Hypothalamus (tissue), 51 donors: ENCODE data around the gene ZFP69.
"Not testable (repeated sequence)": the region's sequence is repeated elsewhere in the genome, so short reads cannot be mapped to it uniquely, and the experiment has no call there.

Source experiments
- DNase-seq, 51 donors: peaks; one replicate each; lab custom pipeline; 2025; lab: John Stamatoyannopoulos, UW

ZFP69 gene

DNA sequence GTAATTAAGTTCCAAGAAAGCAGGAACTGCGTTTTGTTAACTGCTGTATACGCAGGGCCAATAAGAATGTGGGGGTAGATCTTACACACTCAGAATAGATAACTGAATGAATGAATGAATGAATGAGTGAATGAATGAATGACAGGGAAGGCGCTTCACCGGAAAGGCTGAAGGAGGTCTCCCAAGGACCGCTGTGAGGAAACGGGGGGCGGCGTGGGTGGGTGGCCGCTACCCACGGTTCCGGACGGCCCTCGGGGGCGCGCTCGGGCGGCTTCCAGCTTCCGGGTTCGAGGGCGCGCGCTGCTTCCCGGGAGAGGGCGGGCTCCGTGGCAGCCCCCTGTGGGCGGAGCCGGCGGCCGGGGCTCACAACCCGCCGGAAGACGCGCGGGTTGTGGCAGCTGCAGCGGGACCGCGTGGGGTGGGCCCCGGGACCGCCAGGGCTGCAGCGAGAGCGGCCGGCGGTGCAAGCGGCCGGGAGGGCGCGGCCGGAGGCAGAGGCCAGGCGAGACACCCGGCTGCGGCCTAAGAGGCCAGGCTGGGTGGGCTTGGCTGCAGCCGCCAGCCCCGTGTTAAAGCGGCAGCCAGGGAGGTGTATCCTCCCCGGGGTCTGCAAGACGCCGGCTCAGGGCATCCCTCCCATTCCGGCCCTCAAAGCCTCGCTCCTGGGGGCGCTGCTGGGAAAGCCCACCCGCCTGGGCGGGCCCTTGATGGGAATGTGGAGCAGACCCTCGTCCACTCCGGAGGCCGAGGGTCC is at the start of gene ZFP69:
TSS of gene ZFP69 (plus strand) at position 367 of the 754 bp plus-strand sequence. CDS start 2,072 bp downstream, outside the sequence.
- peak in 45 of 51 donors; percentile 7 to 68 (median 36) for DNase-seq

DNA sequence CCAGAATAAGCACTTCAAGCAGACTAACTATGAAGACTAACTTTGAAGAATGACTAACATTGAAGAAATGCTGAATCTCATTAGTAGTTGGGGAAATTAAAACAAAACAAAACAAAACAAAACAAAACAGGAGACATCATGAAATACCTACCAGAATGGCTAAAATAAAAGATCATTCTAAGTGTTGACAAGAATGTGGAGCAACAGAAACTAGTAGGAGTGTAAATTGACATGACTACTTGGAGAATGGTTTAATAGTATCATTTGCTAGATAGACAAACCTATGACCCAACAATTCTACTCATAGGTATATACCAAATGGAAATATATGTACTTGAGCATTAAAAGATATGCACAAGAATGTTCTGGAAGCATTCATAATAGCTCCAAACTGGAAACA is 45.7 kb upstream of the ZFP69 start:
- DNase-seq: no peak

DNA sequence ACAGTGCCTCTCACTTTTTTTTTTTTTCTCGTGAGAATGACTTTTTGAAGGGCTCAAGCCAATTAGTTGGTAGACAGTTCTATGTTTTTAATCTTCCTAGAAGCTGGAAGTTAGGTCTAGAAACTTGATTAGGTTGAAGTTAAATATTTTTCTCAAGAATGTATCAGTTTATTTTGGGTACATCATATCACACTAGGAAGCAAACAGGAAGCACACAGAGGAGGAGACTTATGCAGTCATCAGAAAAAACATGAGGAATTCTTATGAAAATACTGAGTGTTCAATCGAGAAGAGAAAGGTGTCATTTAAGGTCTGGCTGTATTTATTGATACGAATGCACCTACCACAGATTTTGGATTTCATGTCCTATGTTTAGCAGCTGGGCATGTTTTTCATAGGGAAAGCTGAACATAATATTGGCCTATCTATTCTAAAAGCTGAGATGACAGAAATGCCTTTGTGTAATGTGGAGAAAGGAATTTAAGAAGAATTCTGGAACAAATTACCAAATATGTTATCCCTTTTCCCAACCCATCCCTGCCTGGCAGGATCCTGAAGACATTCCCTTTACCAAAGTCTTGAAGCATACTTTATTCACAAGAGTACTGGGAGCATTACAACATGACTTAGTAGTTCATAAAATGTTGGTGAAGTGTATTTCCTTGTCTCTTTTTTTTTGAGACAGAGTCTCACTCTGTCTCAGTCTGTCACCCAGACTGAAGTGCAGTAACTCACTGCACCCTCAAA is 44.3 kb upstream of the ZFP69 start:
- DNase-seq: no peak

DNA sequence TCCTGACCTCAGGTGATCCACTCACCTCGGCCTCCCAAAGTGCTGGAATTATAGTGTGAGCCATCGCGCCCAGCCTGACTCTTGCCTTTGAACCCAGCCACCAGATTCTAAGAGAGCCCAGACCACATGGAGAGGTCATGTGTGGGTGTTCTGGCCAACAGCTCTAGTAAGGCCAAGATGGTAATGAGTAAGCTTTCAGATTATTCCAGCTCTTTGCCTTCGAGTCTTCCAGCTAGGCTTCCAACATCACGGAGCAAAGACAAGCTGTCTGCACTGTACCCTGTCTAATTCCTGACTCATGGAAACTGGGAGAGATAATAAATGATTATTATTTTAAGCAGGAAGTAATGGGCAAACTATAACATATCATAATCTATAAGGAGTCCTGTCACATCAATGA is 41.6 kb upstream of the ZFP69 start:
- DNase-seq: no peak

DNA sequence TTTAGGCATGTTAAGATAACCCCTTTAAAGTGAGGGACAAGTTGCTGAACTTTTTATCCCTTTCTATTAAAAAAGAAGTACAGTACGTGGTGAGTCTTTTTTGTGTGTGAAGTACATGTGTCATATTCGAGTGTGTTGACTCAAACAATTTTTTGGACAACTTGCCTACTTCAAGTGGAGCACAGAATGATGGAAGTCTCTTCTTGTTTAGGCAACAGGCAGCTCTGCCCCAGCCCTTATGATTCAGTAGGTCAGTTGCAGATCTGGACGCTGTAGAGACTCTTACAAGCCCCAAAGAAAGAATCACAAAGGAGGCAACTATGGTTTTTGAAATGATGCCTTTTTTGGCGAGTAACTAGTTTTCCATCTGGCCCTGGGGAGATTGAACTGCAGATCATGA is 41.2 kb upstream of the ZFP69 start:
- no peak for DNase-seq

DNA sequence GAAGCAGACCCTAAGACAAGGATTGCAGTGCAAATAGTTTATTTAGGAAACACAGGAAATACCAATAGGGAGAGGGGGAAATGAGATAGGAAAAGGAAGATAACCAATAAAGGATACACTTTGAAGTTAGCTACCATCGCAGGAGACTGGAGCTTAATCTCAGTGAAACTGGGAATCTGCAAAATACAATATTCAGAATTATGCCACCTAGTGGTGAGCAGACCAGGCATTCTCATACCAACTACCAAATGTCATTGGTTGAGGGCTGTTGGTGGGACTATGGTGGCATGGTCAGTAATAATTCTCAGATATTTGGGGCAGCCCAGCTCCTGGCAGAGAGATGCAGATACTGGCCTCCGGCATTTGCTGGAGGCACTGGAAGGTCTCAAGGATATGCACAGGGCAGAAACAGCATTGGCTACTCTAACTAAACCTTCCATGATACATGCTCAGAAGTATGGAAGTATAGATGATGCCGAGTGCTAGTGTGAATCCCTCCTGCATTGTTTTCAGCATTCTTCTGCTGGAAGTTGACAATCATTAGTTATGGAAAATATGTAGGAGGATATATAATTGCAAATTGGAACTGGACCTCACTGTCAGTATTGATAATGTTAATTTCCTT is 38.6 kb upstream of the ZFP69 start:
- peak in 3 of 51 donors; percentile 4 to 37 (median 12) for DNase-seq

DNA sequence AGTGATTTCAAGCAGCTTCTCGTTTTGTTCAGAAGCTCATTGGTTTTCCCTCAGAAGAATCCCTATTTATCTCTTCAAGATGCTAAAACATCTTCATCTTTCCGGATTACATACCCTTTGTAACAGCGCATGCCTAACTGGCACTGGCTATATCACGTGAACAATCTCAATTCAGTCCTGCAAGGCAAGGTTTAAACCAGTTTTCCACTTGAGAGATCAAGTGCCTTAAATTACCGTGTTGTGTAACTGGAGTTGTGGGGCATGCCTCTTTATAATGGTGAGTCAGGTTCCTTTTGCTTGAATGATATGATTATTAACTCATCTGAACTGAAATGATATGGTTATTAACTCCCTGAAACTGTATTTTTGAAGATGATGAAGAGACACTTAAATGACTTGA is 37.8 kb upstream of the ZFP69 start:
- no peak for DNase-seq

DNA sequence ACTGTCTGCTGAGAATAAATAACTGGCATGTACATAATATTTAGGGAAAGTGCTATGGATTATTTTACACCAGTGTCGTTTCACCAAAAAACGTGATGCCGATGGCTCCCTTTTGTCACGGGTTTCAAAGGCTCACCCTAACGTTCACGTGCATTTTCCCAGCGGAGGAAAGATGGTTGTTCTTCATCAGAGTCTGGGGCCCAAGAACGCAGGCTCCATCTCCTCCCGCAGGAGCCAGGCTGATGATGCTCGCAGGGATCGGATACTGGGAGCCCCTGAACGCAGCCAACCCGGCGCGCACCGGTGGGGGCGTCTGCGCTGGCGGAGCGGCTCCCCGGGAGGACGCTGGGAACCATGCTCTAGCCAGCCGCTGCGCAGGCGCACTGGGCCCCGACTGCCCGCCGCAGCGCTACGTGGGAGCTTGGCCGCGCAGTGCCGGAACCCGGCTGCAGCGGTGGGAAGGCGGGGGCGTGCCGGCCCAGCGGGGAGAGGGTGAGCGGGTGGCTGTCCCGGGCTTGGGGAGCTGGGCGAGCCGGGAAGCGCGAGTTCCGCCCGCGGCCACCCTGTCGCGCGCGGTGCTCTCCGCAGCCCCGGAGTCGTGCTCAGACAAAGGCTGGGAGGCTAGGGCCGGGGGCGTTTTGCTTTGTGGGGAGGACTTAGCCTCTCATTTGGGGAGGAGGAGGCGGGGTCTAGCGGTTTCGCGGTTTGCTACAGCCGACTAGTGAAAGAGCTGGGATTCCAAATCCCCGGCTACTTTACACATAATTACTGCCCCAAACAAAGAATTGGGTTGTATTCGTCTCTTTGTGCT is 27.2 kb upstream of the ZFP69 start, which contains the start of gene ZFP69B:
TSS of gene ZFP69B (plus strand) at position 793 of the 811 bp plus-strand sequence. CDS start 486 bp downstream, outside the sequence.
- peak; percentile 28 to 95 (median 81) for DNase-seq

DNA sequence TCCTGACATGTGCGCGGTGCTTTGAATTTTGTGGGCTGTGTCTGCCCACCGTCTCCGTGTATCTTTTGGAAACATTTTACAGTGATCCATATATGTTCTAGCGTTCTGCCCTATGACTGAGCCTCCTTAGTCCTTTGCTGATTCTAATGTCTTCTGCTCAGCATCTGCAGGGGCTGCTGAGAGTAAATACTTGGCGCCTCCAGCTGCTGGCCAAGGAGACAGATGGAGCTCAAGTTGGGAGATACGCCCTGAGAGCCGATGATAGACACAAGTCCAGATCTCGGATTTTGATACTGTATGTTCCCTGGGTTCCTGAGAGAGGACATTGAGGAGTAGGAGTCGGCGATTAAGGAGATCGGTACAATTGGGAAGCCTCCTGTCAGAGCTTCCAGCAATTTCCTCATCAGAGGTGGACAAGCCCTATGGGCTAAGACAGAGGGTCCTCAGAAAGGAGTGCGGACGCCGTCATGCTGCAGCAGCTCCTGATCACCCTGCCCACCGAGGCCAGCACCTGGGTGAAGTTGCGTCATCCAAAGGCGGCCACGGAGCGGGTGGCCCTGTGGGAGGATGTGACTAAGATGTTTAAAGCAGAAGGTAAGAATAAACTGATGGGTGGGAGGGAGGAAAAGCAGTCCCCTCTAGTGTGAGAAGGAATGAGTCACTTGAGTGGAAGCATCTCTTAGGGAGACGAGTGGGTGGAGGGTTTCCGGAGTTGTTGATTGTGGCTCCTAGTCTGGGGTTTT is 26.4 kb upstream of the ZFP69 start:
- peak in 22 of 51 donors; percentile 2 to 83 (median 16) for DNase-seq

DNA sequence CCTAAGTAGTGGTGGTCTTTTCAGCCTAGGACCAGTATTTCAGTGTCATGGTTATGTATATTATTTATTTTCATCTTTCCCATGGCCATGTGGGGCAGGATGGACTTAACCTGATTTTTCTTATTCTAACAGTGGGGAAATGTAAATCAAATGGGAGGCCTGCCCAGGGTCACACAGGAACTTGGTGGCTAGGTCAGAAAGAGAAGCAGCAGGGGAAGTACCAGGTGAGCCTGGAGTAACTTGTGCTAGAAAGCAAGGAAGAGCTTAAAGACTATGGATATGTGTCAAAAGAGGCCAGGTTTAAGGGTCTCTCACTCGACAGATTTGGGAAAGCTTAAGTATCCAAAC is 25.9 kb upstream of the ZFP69 start:
- DNase-seq: no peak

DNA sequence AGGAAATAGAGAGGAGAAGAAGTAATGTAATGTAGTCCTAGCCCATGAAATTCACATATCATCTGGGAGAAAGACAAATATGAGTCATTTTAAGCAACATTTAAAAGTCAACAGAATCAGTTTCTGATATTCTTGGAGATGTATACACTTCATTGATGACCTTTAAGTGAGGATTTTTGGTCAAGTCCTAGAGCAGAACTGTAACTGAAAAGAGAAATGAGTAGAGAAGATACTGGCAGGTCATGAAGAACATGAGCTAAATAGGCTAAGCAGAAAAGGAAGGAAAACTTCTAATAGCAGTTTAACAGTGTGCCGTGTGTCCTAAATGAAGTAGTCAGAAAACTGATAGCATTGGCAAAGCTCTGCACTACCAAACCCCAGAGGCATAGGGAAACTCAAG is 22.2 kb upstream of the ZFP69 start:
- DNase-seq: no peak

DNA sequence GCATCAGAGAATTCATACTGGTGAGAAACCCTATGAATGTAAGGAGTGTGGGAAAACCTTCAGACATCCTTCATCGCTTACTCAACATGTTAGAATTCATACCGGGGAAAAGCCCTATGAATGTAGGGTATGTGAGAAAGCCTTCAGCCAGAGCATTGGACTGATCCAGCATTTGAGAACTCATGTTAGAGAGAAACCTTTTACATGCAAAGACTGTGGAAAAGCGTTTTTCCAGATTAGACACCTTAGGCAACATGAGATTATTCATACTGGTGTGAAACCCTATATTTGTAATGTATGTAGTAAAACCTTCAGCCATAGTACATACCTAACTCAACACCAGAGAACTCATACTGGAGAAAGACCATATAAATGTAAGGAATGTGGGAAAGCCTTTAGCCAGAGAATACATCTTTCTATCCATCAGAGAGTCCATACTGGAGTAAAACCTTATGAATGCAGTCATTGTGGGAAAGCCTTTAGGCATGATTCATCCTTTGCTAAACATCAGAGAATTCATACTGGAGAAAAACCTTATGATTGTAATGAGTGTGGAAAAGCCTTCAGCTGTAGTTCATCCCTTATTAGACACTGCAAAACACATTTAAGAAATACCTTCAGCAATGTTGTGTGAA is 14.0 kb upstream of the ZFP69 start:
- DNase-seq: no peak

DNA sequence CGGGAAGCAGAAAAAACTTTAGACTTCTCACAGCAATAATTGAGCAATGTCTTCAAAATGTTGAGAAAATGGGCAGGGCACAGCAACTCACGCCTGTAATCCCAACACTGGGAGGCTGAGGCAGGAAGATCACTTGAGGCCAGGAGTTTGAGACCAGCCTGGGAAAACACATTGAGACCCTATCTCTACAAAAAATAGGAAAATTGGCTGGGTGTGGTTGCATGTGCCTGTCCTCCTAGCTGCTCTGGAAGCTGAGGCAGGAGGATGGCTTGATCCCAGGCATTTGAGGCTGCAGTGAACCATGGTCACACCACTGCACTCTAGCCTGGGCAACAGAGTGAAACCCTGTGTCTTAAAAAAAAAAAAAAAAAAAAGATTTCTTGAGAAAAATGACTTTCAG is 7.8 kb upstream of the ZFP69 start:
- no peak for DNase-seq

DNA sequence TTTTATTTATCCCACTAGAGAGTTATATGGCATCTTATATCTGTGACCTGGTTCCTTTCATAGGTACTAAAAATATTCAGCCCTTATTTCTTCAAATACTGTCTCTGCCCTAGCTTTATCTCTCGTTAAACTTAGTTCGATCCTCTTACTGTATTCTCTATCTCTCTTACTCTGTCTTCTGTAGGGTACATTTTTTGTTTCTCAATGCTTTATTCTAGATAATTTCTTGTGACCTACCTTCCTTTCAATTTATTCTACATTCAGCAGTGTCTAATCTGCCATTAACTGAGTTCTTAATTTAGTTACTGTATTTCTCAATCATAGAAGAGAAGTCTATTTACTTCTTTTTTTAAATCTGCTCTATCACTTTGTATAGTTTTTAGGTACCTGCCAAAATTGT is 1.8 kb upstream of the ZFP69 start:
- DNase-seq: no peak

DNA sequence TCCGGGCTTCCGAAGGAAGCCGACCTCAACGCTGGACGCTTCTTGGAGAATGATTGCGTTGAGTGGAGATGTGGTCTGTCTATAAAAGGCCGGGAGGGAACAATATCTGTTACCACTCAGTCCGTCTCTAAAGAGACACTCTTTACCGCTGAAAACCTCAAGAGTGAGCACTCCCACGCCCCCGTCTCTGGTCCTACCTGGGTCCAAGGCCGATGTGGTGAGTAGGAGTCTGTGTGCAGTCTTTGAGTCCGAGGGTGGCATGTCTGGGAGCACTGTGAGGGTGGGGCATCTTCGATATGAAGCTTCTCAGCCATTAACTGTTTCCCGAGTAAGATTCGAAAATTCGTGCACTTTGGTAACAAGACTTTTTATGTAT is 576 bp downstream of the ZFP69 start:
- peak in 13 of 51 donors; percentile 5 to 40 (median 19) for DNase-seq

DNA sequence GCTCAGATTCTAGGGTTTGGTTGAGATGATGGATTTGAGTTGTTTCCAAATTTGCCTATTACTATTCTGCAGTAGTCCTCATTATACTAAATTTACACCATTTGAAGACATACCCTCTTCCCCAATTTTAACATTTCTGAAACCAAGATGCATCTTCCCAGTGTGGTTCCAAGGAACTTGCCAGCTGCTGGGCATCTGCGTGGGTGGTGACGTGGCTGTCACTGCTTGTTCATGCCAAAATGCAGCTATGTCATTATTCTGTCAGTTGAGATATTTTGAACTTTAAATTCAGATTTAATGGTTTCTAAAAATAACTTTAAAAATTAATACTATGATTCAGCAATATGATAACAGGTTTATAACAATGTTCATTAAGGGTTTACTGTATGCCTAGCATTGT is 1.2 kb downstream of the ZFP69 start:
- no peak for DNase-seq

DNA sequence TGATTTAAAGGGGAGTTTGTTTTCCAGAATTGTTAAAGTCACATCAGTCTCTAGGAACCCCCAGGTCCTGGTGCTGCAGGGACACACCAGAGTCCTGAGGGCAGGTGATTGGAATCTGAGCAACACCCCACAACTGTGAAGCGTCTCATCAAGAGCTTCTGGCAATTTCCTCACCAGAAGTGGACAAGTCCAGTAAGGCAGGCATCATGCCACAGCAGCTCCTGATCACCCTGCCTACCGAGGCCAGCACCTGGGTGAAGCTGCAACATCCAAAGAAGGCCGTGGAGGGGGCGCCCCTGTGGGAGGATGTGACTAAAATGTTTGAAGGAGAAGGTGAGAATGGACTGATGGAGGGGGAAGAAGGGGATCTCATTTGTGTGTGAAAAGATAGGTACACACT is 2.1 kb downstream of the ZFP69 start:
- DNase-seq: no peak

DNA sequence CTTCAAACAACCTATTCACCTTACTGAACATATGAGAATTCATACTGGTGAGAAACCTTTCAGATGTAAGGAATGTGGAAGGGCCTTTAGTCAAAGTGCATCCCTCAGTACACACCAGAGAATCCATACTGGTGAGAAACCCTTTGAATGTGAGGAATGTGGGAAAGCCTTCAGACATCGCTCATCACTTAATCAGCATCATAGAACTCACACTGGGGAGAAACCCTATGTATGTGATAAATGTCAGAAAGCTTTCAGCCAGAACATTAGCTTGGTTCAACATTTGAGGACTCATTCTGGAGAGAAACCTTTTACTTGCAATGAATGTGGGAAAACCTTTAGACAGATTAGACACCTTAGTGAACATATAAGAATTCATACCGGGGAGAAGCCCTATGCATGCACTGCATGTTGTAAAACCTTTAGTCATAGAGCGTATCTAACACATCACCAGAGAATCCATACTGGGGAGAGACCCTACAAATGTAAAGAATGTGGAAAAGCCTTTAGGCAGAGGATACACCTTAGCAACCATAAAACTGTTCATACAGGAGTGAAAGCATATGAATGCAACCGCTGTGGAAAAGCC is 18.3 kb downstream of the ZFP69 start:
- DNase-seq: no peak

DNA sequence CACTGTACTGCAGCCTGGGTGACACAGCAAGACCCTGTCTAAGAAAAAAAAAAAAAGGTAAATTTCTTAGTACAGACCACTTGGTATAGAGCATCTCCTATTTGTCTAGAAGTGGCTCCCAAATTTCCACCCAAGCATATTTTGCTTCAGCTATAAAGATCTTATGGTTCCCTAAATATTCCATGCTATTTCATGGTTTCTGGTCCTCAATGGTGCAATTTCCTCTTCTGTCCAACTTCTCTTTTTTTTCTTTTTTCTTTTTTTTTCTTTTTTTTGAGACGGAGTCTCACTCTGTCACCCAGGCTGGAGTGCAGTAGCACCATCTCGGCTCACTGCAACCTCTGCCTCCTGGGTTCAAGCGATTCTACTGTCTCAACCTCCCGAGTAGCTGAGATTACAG is 25.6 kb downstream of the ZFP69 start:
- not testable (repeated sequence) for DNase-seq
